SU-DHL-6 (cell line): Measurements from ENCODE around the gene GCN1.

ENCODE experiments used
- EZH2phosphoT487 ChIP-seq: fragments of 200-600 bp; sonication (generic), shearing (Covaris generic); conservative IDR thresholded peaks from 2 replicates; pipeline ENCODE4 v1.6.1; 2018; ENCODE audit warnings: mild to moderate bottlenecking, antibody characterized with exemption, low read length, moderate library complexity, mixed read lengths
- TF ChIP-seq, protein P1 (sequence below): fragments of 200-600 bp; sonication (generic); IDR thresholded peaks from one replicate; pipeline ENCODE4 v1.5.1; 2017; ENCODE audit warnings: antibody characterized with exemption, mild to moderate bottlenecking, low read length, moderate library complexity; ENCODE audit not compliant: insufficient read depth, poor library complexity, severe bottlenecking

DNA sequence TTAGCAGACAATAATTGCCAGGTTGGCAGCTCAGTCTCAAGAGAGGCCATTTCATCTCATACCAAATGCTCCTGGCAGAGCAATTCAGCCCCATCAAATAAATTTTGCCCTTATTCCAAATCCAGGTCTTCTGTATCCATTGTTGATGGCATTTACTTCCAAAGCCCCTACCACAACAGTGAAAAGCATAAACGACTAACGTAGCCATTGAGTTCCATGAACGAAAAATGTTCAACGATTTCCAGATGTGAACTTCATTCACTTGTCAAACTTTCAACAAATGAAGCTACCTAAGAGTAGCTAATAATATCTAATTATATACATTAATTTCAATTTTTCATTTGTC is 3.0 kb upstream of the GCN1 start:
- TF ChIP-seq, protein P1, sequence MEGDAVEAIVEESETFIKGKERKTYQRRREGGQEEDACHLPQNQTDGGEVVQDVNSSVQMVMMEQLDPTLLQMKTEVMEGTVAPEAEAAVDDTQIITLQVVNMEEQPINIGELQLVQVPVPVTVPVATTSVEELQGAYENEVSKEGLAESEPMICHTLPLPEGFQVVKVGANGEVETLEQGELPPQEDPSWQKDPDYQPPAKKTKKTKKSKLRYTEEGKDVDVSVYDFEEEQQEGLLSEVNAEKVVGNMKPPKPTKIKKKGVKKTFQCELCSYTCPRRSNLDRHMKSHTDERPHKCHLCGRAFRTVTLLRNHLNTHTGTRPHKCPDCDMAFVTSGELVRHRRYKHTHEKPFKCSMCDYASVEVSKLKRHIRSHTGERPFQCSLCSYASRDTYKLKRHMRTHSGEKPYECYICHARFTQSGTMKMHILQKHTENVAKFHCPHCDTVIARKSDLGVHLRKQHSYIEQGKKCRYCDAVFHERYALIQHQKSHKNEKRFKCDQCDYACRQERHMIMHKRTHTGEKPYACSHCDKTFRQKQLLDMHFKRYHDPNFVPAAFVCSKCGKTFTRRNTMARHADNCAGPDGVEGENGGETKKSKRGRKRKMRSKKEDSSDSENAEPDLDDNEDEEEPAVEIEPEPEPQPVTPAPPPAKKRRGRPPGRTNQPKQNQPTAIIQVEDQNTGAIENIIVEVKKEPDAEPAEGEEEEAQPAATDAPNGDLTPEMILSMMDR, result no peak
- TF ChIP-seq EZH2phosphoT487, result no peak
